HG03135 (cell line): ENCODE data around the gene ZNF839.
"Not testable (repeated sequence)": the region's sequence is repeated elsewhere in the genome, so short reads cannot be mapped to it uniquely, and the experiment has no call there.

Source experiments
- ATAC-seq: cut with Tn5 transposase; IDR thresholded peaks from one replicate; pipeline ENCODE4 v1.9.1; 2021; ENCODE audit warnings: mild to moderate bottlenecking, moderate library complexity; ENCODE audit not compliant: unreplicated experiment

The ZNF839 gene

GRCh38 chr14:102333795-102334705 lies 14.5 kb downstream of the ZNF839 start:
- no peak for ATAC-seq

- no peak for ATAC-seq
These were observed 15.6 kb downstream of the ZNF839 start for GRCh38 chr14:102335163-102335562.

GRCh38 chr14:102338724-102339123 lies 19.2 kb downstream of the ZNF839 start:
- ATAC-seq: no peak

GRCh38 chr14:102341566-102341965 lies 22.0 kb downstream of the ZNF839 start:
- no peak for ATAC-seq

- ATAC-seq: no peak
These were observed 22.7 kb downstream of the ZNF839 start for GRCh38 chr14:102342238-102342637.

GRCh38 chr14:102344084-102344483 lies 24.5 kb downstream of the ZNF839 start:
- no peak for ATAC-seq

GRCh38 chr14:102344485-102344884 lies 24.9 kb downstream of the ZNF839 start:
- ATAC-seq: no peak

- ATAC-seq: no peak
These were observed 25.7 kb downstream of the ZNF839 start for GRCh38 chr14:102345232-102345631.

GRCh38 chr14:102346645-102347044 lies 27.1 kb downstream of the ZNF839 start:
- no peak for ATAC-seq

GRCh38 chr14:102348376-102348775 lies 28.8 kb downstream of the ZNF839 start:
- no peak for ATAC-seq

GRCh38 chr14:102351023-102351422 lies 31.5 kb downstream of the ZNF839 start:
- no peak for ATAC-seq

GRCh38 chr14:102351593-102351992 lies 32.0 kb downstream of the ZNF839 start:
- ATAC-seq: not testable (repeated sequence)

GRCh38 chr14:102352213-102352612 lies 32.7 kb downstream of the ZNF839 start:
- no peak for ATAC-seq

- ATAC-seq: no peak
These were observed 33.6 kb downstream of the ZNF839 start for GRCh38 chr14:102353126-102353619.

- no peak for ATAC-seq
These were observed 36.7 kb downstream of the ZNF839 start for GRCh38 chr14:102356280-102356679.

GRCh38 chr14:102359341-102359740 lies 39.8 kb downstream of the ZNF839 start:
- no peak for ATAC-seq

- no peak for ATAC-seq
These were observed 40.8 kb downstream of the ZNF839 start for GRCh38 chr14:102360388-102360787.

GRCh38 chr14:102362084-102362483 lies 42.5 kb downstream of the ZNF839 start:
- ATAC-seq: peak; percentile 28

- peak; percentile 89 for ATAC-seq
These were observed 43.1 kb downstream of the ZNF839 start, which contains the start of the genes CINP and TECPR2 for GRCh38 chr14:102362545-102363181. TSS of gene CINP (minus strand) at chr14:102362890. CDS start at chr14:102362851, 39 bp downstream. TSS of gene TECPR2 (plus strand) at chr14:102362941. CDS start at chr14:102376722, 13,781 bp downstream.

- ATAC-seq: peak; percentile 27
These were observed 43.8 kb downstream of the ZNF839 start for GRCh38 chr14:102363182-102363943.

GRCh38 chr14:102370305-102370809 lies 50.8 kb downstream of the ZNF839 start:
- ATAC-seq: no peak
